Subcutaneous adipose tissue (tissue), 4 donors: ENCODE data around the gene TLR9. TPM values are rescaled to one million over a fixed set of nuclear protein-coding genes. Genes with fewer than 3 reads are reported as not detected.

ENCODE experiments used
- total RNA-seq, 4 donors: library from RNA; depleted of rRNA; stranded (reverse); fragments of >200 nt; gene quantifications; one replicate each; pipeline ENCODE4 v1.1.0, GENCODE V29; 2016
- TF ChIP-seq, protein P1 (sequence below): fragments of 450-650 bp; IDR thresholded peaks from one replicate; pipeline ENCODE4 v1.5.1; 2016; ENCODE audit warnings: low read depth, mild to moderate bottlenecking, control low read depth, antibody characterized with exemption, moderate library complexity

Gene TLR9
- total RNA-seq, 4 donors from 2014 or later = not detected

DNA sequence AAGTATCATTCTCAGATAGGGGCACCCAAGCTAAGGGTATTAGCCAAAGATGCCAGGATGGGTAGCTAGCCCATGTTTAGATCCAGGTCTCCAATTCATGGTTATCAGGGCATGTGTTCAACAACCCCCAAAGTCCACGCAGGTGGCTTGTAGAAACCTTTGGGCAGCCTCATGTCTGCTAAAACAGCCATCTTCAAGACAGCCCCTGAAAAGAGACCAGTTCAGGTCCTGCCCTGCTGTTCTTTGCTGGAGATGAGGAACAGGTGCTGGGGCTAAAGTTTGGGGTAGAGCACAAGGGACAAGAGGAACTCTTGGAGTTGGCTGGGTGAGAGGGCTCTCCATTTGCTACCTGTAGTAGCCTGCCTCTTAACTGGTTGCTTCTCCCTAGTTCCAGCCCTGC, 24.7 kb upstream of the TLR9 start:
- TF ChIP-seq, protein P1, sequence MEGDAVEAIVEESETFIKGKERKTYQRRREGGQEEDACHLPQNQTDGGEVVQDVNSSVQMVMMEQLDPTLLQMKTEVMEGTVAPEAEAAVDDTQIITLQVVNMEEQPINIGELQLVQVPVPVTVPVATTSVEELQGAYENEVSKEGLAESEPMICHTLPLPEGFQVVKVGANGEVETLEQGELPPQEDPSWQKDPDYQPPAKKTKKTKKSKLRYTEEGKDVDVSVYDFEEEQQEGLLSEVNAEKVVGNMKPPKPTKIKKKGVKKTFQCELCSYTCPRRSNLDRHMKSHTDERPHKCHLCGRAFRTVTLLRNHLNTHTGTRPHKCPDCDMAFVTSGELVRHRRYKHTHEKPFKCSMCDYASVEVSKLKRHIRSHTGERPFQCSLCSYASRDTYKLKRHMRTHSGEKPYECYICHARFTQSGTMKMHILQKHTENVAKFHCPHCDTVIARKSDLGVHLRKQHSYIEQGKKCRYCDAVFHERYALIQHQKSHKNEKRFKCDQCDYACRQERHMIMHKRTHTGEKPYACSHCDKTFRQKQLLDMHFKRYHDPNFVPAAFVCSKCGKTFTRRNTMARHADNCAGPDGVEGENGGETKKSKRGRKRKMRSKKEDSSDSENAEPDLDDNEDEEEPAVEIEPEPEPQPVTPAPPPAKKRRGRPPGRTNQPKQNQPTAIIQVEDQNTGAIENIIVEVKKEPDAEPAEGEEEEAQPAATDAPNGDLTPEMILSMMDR = no peak

DNA sequence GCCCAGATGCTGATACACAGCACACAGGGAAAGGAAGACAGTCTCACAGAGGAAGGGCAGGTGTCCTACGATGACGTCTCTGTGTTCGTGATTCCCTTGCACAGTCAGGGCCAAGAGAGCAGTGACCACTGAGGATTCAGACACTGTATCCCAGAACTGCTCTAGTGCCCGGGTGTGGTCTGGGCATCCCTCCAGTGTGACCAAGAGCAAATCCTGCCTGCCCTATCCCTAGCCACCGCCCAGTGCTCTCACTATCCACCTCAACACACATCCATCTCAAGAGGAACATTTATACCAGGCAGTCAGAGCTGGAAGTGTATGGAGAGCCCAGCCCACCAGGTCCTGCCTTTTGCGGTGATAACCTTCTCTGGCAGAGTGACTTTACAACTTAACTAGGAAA, 24.2 kb upstream of the TLR9 start:
- TF ChIP-seq, protein P1 = no peak

DNA sequence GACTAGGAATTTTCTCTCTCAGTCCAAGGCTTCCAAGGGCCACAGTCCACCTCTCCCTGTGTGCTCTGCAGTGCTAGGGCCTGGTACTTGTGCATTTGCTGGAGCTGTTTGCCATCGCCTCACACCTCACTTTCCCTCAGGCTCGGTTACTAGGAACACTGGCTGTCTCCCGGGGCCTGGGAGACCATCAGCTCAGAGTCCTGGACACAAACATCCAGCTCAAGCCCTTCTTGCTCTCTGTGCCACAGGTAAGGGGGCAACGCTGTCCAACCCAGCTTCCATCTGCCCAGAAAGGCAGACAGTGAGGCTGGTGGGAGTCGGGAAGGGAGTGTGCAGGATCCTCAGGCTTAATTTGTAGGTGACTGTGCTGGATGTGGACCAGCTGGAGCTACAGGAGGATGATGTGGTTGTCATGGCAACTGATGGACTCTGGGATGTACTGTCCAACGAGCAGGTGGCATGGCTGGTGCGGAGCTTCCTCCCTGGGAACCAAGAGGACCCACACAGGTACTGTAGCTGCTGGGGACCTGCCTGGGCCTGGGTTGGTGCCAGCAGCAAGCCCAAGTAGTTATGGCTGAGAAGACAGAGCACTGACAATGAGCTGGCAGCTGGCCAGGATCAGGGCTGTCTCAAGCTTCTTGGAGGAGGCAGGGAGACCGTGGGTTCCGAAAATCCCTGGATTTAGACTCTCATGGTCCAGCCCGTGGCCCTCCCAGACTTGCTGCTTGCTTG, 23.5 kb upstream of the TLR9 start:
- TF ChIP-seq, protein P1 = no peak

DNA sequence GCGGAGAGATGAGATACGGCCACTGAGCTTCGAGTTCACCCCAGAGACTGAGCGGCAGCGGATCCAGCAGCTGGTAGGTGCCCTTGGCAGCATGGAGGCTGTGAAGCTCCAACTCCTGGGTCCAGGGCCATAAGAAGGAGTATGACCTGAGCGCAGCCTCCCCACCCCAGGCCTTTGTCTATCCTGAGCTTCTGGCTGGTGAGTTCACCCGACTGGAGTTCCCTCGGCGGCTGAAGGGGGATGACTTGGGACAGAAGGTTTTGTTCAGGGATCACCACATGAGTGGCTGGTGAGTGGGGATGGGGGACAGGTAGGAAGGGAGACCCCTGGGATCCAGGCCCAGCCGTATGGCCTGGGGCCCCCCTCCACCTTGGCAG, 22.7 kb upstream of the TLR9 start:
- TF ChIP-seq, protein P1 = no peak

DNA sequence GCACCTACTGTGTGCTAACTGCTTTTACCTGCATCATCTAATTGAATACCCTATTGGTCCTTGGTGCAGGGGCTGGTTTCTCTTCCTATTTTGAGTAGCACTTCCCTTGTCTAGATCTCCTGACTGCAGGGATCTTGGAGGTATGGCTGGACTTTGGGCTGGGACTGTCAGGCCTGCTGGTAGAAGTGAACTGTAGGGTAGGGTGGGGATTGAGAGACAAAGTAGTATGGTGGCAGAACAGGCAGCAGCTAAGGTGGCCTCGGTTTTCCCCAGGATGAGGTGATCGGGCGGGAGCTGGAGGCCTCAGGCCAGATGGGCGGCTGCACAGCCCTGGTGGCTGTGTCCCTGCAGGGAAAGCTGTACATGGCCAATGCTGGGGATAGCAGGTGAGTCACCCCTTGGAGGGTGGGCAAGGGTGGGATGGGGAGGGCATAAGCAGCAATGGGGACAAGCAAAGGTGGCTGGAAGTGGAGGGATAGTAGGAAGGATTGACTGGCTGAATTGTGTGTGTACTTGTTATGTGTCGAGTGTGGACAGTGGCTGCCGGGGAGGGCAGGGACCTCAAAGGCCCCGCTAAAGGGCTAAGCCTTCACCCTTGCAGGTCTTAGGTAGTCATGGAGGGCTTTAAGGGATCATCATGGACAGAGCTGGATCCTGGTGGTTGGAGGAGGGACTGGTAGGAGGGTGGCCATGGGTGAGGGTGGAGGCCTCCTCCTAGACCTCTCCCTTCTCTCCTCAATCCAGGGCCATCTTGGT, 22.1 kb upstream of the TLR9 start:
- TF ChIP-seq, protein P1 = no peak

DNA sequence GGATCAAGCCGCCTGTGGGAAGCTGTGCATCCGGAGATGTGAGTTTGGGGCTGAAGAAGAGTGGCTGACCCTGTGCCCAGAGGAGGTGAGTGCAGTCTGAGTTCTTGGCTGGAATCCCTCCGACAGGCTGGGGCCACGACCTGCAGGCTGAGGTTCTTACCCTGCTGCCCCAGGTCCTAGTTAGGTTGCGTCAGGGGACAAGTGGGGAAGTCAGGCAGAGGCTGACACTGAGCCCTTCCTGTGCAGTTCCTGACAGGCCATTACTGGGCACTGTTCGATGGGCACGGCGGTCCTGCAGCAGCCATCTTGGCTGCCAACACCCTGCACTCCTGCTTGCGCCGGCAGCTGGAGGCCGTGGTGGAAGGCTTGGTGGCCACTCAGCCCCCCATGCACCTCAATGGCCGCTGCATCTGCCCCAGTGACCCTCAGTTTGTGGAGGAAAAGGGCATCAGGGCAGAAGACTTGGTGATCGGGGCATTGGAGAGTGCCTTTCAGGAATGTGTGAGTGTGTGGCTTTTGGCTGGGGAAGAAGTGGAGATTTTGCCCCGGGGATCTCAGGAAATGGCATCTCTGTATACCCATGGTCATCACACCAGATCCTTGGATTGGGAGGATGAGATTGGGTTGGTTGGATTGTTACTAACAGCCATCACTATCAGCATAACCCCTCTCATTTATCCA, 21.4 kb upstream of the TLR9 start:
- TF ChIP-seq, protein P1 = no peak

DNA sequence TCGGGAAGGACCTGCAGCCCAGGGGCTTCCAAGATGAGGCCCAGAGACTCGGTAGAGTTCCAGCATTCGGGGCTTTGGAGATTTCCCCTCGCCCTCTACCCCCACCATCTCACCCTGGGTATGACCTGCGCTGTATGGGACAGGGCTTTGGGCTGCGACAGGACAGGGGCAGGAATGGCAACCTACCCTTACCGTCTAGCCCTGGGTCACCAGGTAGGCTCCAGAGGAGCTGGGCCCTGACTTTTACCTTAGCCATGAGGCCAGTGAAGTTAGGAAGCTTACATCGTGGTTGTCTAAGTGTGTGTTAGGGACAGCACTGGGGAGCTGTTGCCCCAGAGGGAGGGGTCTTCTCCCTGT, 20.8 kb upstream of the TLR9 start:
- TF ChIP-seq, protein P1 = no peak
